Measurements from ENCODE around the gene ZNF57.

DNA sequence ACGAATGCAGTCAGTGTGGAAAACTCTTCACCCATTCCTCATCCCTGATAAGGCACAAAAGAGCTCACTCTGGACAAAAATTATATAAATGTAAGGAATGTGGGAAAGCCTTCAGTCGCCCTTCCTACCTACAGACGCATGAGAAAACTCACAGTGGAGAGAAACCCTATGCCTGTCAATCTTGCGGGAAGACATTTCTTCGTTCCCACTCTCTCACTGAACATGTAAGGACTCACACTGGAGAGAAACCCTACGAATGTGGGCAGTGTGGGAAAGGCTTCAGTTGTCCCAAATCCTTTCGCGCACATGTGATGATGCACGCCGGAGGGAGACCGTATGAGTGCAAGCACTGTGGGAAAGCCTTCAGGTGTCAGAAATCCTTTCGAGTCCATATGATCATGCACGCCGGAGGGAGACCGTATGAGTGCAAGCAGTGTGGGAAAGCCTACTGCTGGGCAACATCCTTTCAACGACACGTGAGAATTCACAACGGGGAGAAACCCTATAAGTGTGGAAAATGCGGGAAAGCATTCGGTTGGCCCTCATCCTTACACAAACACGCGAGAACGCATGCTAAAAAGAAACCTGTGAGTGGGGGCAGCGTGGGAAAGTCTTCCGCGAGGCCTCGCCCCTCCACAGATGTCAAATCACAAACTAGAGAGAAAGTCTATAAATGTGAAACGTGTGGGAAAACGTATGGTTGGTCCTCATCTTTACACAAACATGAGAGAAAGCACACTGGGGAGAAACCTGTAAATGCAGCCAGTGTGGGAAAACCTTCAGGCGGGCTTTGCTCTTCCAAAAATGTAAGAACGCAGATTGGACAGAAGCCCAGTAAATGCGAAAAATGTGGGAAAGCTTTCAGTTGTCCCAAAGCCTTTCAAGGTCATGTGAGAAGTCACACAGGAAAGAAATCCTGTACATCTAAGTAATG, 23.1 kb upstream of the ZNF57 start:
- no peak for TF ChIP-seq GATA2 (IDR thresholded peaks at IDR 0.05; ENCODE audit: low read depth, low read length)
- no peak for TF ChIP-seq GATA3 (IDR thresholded peaks at IDR 0.05; ENCODE audit: low read depth, low read length)
